H1 (cell line): ENCODE measurements around the gene SLC25A38. TPM values are rescaled to one million over a fixed set of nuclear protein-coding genes. Genes with fewer than 3 reads are reported as not detected.

ENCODE experiments used
- CTCF ChIA-PET: fragments of 300-600 bp; sonication (Branson Sonifier 250); formaldehyde crosslinking; loops from one replicate; lab custom pipeline; 2021; ENCODE audit not compliant: partially characterized antibody; lab: Charles Lee
- POLR2A ChIA-PET: fragments of 300-600 bp; sonication (Branson Sonifier 250); formaldehyde crosslinking; loops from one replicate; lab custom pipeline; 2021; ENCODE audit warnings: inconsistent platforms; ENCODE audit not compliant: partially characterized antibody; lab: Charles Lee
- DNase-seq, 2 experiments: peaks; one replicate each; pipeline versions ENCODE4 v3.0.0 to v3.0.0-alpha.2; 2010 to 2022; ENCODE audit warnings: low spot score in 2 of 2, low read depth in 1 of 2, mixed read lengths in 1 of 2
- FAIRE-seq: peaks from 2 replicates; lab custom pipeline; 2011; peaks lifted over from hg19 to GRCh38; lab: Jason Lieb, UNC
- H2AFZ ChIP-seq: 2 replicates; pipeline ENCODE4 v1.8.1; 2012; ENCODE audit warnings: low read length, inconsistent platforms
- H2AK5ac ChIP-seq: 2 replicates; pipeline ENCODE4 v1.6.1; 2013; ENCODE audit warnings: low read depth, low read length
- H2BK120ac ChIP-seq: replicated peaks from 2 replicates; pipeline ENCODE3; 2013; ENCODE audit warnings: low read depth, low read length, inconsistent platforms
- H2BK12ac ChIP-seq: 2 replicates; pipeline ENCODE4 v1.6.1; 2013; ENCODE audit warnings: low read depth, low read length
- H2BK15ac ChIP-seq: 2 replicates; pipeline ENCODE4 v1.6.1; 2013; ENCODE audit warnings: low read length
- H2BK20ac ChIP-seq: 2 replicates; pipeline ENCODE4 v1.6.1; 2013; ENCODE audit warnings: low read length
- H2BK5ac ChIP-seq: 2 replicates; pipeline ENCODE4 v1.6.1; 2013; ENCODE audit warnings: low read depth, low read length
- H3K14ac ChIP-seq: 2 replicates; pipeline ENCODE4 v1.6.1; 2013; ENCODE audit warnings: inconsistent platforms; ENCODE audit not compliant: insufficient read length
- H3K18ac ChIP-seq: 2 replicates; pipeline ENCODE4 v1.6.1; 2013; ENCODE audit warnings: low read length; ENCODE audit errors: extremely low read depth
- H3K23ac ChIP-seq: 2 replicates; pipeline ENCODE4 v1.6.1; 2013; ENCODE audit warnings: inconsistent platforms; ENCODE audit not compliant: insufficient read length
- H3K23me2 ChIP-seq: 2 replicates; pipeline ENCODE4 v1.6.1; 2013; ENCODE audit warnings: low read depth, low read length
- H3K27ac ChIP-seq: 2 replicates; pipeline ENCODE4 v1.6.1; 2011; ENCODE audit warnings: low read depth, low read length, inconsistent platforms
- H3K27me3 ChIP-seq, 4 experiments: replicated peaks in 1 of 4; 1 replicate in 1 of 4; 2 replicates in 3 of 4; pipeline versions ENCODE4 v1.6.1 to v1.8.1; 2011 to 2013; ENCODE audit warnings: low read length in 3 of 4, mild to moderate bottlenecking in 3 of 4, inconsistent platforms in 2 of 4, mixed read lengths in 2 of 4, moderate library complexity in 1 of 4; ENCODE audit not compliant: control insufficient read depth in 3 of 4, insufficient read depth in 3 of 4; ENCODE audit errors: extremely low read depth in 1 of 4
- H3K36me3 ChIP-seq, 4 experiments: 2 replicates each; pipeline versions ENCODE4 v1.6.1 to v1.8.1; 2011 to 2013; ENCODE audit warnings: mild to moderate bottlenecking in 4 of 4, low read length in 3 of 4, moderate library complexity in 2 of 4, control low read depth in 1 of 4, inconsistent platforms in 1 of 4; ENCODE audit not compliant: insufficient read depth in 4 of 4, control insufficient read depth in 2 of 4
- H3K4ac ChIP-seq: replicated peaks from 2 replicates; pipeline ENCODE3; 2013; ENCODE audit warnings: low read length, low read depth, mixed read lengths, inconsistent platforms; ENCODE audit not compliant: insufficient read length
- H3K4me1 ChIP-seq, 4 experiments: replicated peaks in 1 of 4; 1 replicate in 1 of 4; 2 replicates in 3 of 4; pipeline versions ENCODE4 v1.6.1 to v1.8.1; 2011 to 2013; ENCODE audit warnings: low read length in 3 of 4, inconsistent platforms in 2 of 4, mixed read lengths in 1 of 4; ENCODE audit not compliant: insufficient read depth in 4 of 4, control insufficient read depth in 3 of 4
- H3K4me2 ChIP-seq, 2 experiments: 2 replicates each; pipeline versions ENCODE4 v1.6.1 to v1.8.1; 2011 to 2013; ENCODE audit warnings: low read depth in 2 of 2, low read length in 2 of 2, control low read depth in 1 of 2, inconsistent platforms in 1 of 2, mild to moderate bottlenecking in 1 of 2; ENCODE audit not compliant: insufficient read depth in 1 of 2
- H3K4me3 ChIP-seq, 4 experiments: fragments of 200-600, 300-600 bp in 1 of 4; sonication (generic), shearing (Covaris generic), sonication (Bioruptor Twin) in 1 of 4; 2 replicates each; pipeline versions ENCODE4 v1.5.1 to v1.8.1; 2011 to 2016; ENCODE audit warnings: low read length in 4 of 4, low read depth in 3 of 4, control low read depth in 2 of 4, inconsistent platforms in 2 of 4, mild to moderate bottlenecking in 2 of 4, mixed read lengths in 1 of 4, moderate library complexity in 1 of 4; ENCODE audit not compliant: insufficient read depth in 2 of 4; ENCODE audit errors: extremely low read depth in 1 of 4
- H3K56ac ChIP-seq: replicated peaks from 2 replicates; pipeline ENCODE3; 2013; ENCODE audit warnings: low read depth, mild to moderate bottlenecking, mixed read lengths, low read length, inconsistent platforms; ENCODE audit not compliant: insufficient read length
- H3K79me1 ChIP-seq: 2 replicates; pipeline ENCODE4 v1.6.1; 2013; ENCODE audit warnings: low read depth, low read length, control low read depth
- H3K79me2 ChIP-seq, 2 experiments: 2 replicates each; pipeline versions ENCODE4 v1.6.1 to v1.8.1; 2012 to 2013; ENCODE audit warnings: low read length in 2 of 2, mild to moderate bottlenecking in 2 of 2, inconsistent platforms in 1 of 2; ENCODE audit not compliant: insufficient read depth in 2 of 2, control insufficient read depth in 1 of 2
- H3K9ac ChIP-seq, 4 experiments: replicated peaks in 1 of 4; 1 replicate in 1 of 4; 2 replicates in 3 of 4; pipeline versions ENCODE4 v1.6.1 to v1.8.1; 2011 to 2013; ENCODE audit warnings: low read depth in 3 of 4, low read length in 3 of 4, control low read depth in 2 of 4, mild to moderate bottlenecking in 2 of 4, moderate library complexity in 2 of 4, inconsistent platforms in 1 of 4; ENCODE audit errors: extremely low read depth in 1 of 4
- H3K9me3 ChIP-seq, 2 experiments: 2 replicates each; pipeline versions ENCODE4 v1.6.1 to v1.8.1; 2012 to 2013; ENCODE audit warnings: mild to moderate bottlenecking in 2 of 2, moderate library complexity in 2 of 2, control low read depth in 1 of 2, inconsistent platforms in 1 of 2, low read depth in 1 of 2, low read length in 1 of 2, mixed read lengths in 1 of 2; ENCODE audit not compliant: insufficient read depth in 2 of 2
- H4K20me1 ChIP-seq, 2 experiments: replicated peaks in 1 of 2; 2 replicates each; pipeline versions ENCODE3 to v1.8.1; 2011 to 2013; ENCODE audit warnings: inconsistent platforms in 2 of 2, low read length in 2 of 2, mild to moderate bottlenecking in 1 of 2; ENCODE audit not compliant: insufficient read depth in 2 of 2, control insufficient read depth in 1 of 2
- H4K5ac ChIP-seq: 2 replicates; pipeline ENCODE4 v1.6.1; 2013; ENCODE audit warnings: low read length, low read depth, mixed read lengths, inconsistent platforms; ENCODE audit not compliant: insufficient read length
- H4K8ac ChIP-seq: 2 replicates; pipeline ENCODE4 v1.8.0; 2013; ENCODE audit warnings: mild to moderate bottlenecking, moderate library complexity, low read length, inconsistent platforms; ENCODE audit not compliant: insufficient read depth; ENCODE audit errors: extremely low read depth
- H4K91ac ChIP-seq: replicated peaks from 2 replicates; pipeline ENCODE3; 2013; ENCODE audit warnings: low read length, mixed read lengths, inconsistent platforms; ENCODE audit not compliant: insufficient read length
- BCL11A ChIP-seq, 2 experiments: IDR thresholded peaks; one replicate each; pipeline ENCODE4 v1.6.1; 2011; ENCODE audit warnings: low read depth in 2 of 2, low read length in 2 of 2, mild to moderate bottlenecking in 2 of 2
- CEBPB ChIP-seq: IDR thresholded peaks from 2 replicates; pipeline ENCODE4 v1.6.1; 2012; ENCODE audit warnings: low read depth, low read length
- KDM4A ChIP-seq: IDR thresholded peaks from one replicate; pipeline ENCODE4 v1.7.1; 2012; ENCODE audit warnings: low read depth, mild to moderate bottlenecking, moderate library complexity, low read length, inconsistent platforms; ENCODE audit not compliant: severe bottlenecking
- KDM5A ChIP-seq: fragments of 200-600 bp; IDR thresholded peaks from 2 replicates; pipeline ENCODE4 v1.7.1; 2012; ENCODE audit warnings: mild to moderate bottlenecking, low read length, inconsistent platforms, mixed read lengths
- MAFK ChIP-seq: IDR thresholded peaks from 2 replicates; pipeline ENCODE4 v1.6.1; 2012; ENCODE audit warnings: low read depth, mild to moderate bottlenecking, improper control_type of control experiment, low read length
- MAX ChIP-seq: IDR thresholded peaks from 2 replicates; pipeline ENCODE4 v1.6.1; 2012; ENCODE audit warnings: inconsistent platforms
- PHF8 ChIP-seq: fragments of 200-600 bp; sonication (generic); conservative IDR thresholded peaks from 2 replicates; pipeline ENCODE4 v1.7.1; 2012; ENCODE audit warnings: low read depth, mild to moderate bottlenecking, inconsistent platforms, low read length, moderate library complexity
- POLR2A ChIP-seq, 2 experiments: IDR thresholded peaks; 1 replicate in 1 of 2; 2 replicates in 1 of 2; pipeline ENCODE4 v1.6.1; 2011; ENCODE audit warnings: low read depth in 2 of 2, low read length in 2 of 2, mild to moderate bottlenecking in 2 of 2; ENCODE audit errors: control extremely low read depth in 1 of 2
- RNF2 ChIP-seq: fragments of 200-900, 300-1000 bp; sonication (generic); IDR thresholded peaks from 2 replicates; pipeline ENCODE4 v1.7.1; 2016; ENCODE audit warnings: borderline replicate concordance, low read depth, mild to moderate bottlenecking, antibody characterized with exemption, low read length; ENCODE audit not compliant: poor library complexity, severe bottlenecking; ENCODE audit errors: missing control alignments
- SP4 ChIP-seq: IDR thresholded peaks from 2 replicates; pipeline ENCODE4 v1.6.1; 2012; ENCODE audit warnings: low read length, inconsistent platforms
- SRF ChIP-seq: IDR thresholded peaks from 2 replicates; pipeline ENCODE4 v1.6.1; 2011; ENCODE audit warnings: mild to moderate bottlenecking, low read depth, low read length, moderate library complexity
- TAF1 ChIP-seq: IDR thresholded peaks from 2 replicates; pipeline ENCODE4 v1.6.1; 2011; ENCODE audit warnings: mild to moderate bottlenecking, low read depth, low read length
- TBP ChIP-seq: IDR thresholded peaks from 2 replicates; pipeline ENCODE4 v1.6.1; 2011; ENCODE audit warnings: low read depth, low read length, improper control_type of control experiment
- TCF12 ChIP-seq: IDR thresholded peaks from 2 replicates; pipeline ENCODE4 v1.6.1; 2011; ENCODE audit warnings: low read depth, mild to moderate bottlenecking, low read length
- WGBS, 2 experiments: shearing (Covaris generic) in 1 of 2; methylation state at CpG; one replicate each; pipeline versions ENCODE4 v1.1.6 to v1.1.7; 2013 to 2015; ENCODE audit warnings: low lambda C conversion rate in 2 of 2, mixed read lengths in 2 of 2, inconsistent platforms in 1 of 2, low coverage in 1 of 2, missing lambda C conversion rate in 1 of 2; ENCODE audit not compliant: insufficient replicate concordance in 2 of 2, insufficient coverage in 1 of 2, insufficient read length in 1 of 2; ENCODE audit errors: extremely low coverage in 1 of 2, missing lambda C conversion rate in 1 of 2; 5-methylcytosine and 5-hydroxymethylcytosine counted together
- polyA plus RNA-seq, 7 experiments: library from polyadenylated mRNA; depleted of rRNA in 3 of 7; stranded (reverse) in 5 of 7; unstranded in 2 of 7; fragments of >200 nt in 5 of 7; fragments of 200-250 nt in 2 of 7; gene quantifications; 1 replicate in 5 of 7; 2 replicates in 1 of 7; 4 replicates in 1 of 7; pipeline versions ENCODE4 v1.2.1 to v1.2.3, GENCODE V29; 2011 to 2013; ENCODE audit warnings: missing spikeins in 2 of 7, mixed read lengths in 2 of 7
- total RNA-seq: library from RNA; stranded (reverse); fragmentation: NEBNext Ultra II Directional; extraction: Animal tissue kit (Norgen Biotek cat#: 25700); gene quantifications from 2 replicates; pipeline ENCODE4 v1.2.1, GENCODE V29; 2021
- TF ChIP-seq, protein P1 (sequence below): IDR thresholded peaks from 2 replicates; pipeline ENCODE4 v1.6.1; 2012; ENCODE audit warnings: inconsistent platforms

Gene SLC25A38
- total and polyA plus RNA-seq, 2 of the 8 experiments (the other 6 are each of a cell fraction or from before 2014, with no cell fraction given) = 41.2 to 45.8 TPM

DNA sequence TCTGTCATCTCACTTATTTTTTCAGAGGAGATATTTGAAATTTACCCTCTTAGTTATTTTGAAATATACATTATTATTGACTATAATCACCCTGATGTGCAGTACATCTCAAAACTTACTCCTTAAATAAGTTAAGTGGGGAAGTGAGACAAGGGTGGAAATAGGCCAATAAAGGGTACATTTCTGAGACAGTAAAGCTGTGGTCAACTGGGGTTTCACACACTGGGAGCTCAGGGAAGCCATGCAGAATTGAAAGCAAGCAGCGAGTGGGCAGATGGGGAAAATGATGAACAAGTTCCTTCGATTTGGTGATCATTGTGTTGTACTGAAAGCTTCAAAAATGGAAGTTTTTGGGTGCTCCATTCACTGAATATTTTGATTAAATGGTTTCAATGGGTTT is 62.8 kb downstream of the SLC25A38 start:
- no peak overlapping the region for H2BK15ac ChIP-seq
- WGBS, 2 experiments = 88% methylated on average over 2 of the region's 2 CpGs; no CpG with 5 or more reads in 1 of the 2 experiments
- TF ChIP-seq SRF (no peak), TAF1 (no peak), BCL11A (IDR thresholded peaks at IDR 0.05; ENCODE audit: low read depth in 2 of 2, low read length in 2 of 2) (no peak), PHF8 (no peak), MAX (no peak), TBP (no peak), MAFK (no peak), RNF2 (no peak), KDM5A (no peak), KDM4A (no peak), CEBPB (no peak), TCF12 (no peak), POLR2A (IDR thresholded peaks at IDR 0.05; ENCODE audit: control extremely low read depth in 1 of 2, low read depth in 2 of 2, low read length in 2 of 2) (no peak), SP4 (no peak)
- TF ChIP-seq, protein P1, sequence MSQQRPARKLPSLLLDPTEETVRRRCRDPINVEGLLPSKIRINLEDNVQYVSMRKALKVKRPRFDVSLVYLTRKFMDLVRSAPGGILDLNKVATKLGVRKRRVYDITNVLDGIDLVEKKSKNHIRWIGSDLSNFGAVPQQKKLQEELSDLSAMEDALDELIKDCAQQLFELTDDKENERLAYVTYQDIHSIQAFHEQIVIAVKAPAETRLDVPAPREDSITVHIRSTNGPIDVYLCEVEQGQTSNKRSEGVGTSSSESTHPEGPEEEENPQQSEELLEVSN = no peak

More for the DNA sequence above, 62.8 kb downstream of the SLC25A38 start:
- H4K8ac ChIP-seq = no peak overlapping the region
- H2BK12ac ChIP-seq = no peak overlapping the region
- no peak overlapping the region for H2AK5ac ChIP-seq
- no peak overlapping the region for H2BK20ac ChIP-seq
- H3K14ac ChIP-seq = no peak overlapping the region
- no peaks in the 10 kb centered on the region for H4K20me1 ChIP-seq
- H2AFZ ChIP-seq = no peak overlapping the region
- H4K91ac ChIP-seq = no peak overlapping the region
- no peaks in the 10 kb centered on the region for H3K9me3 ChIP-seq
- H3K27me3 ChIP-seq = no peaks in the 10 kb centered on the region
- H3K23me2 ChIP-seq = no peaks in the 10 kb centered on the region
- no peak overlapping the region for H3K18ac ChIP-seq
- no peak overlapping the region for H2BK120ac ChIP-seq
- H3K79me2 ChIP-seq = no peaks in the 10 kb centered on the region
- H3K4me3 ChIP-seq = no peak overlapping the region
- no peak overlapping the region for H4K5ac ChIP-seq
- H3K4me1 ChIP-seq = no peaks in the 10 kb centered on the region
- H3K23ac ChIP-seq = no peak overlapping the region
- DNase-seq (no peak), FAIRE-seq (no peak)
- no peak overlapping the region for H3K56ac ChIP-seq
- no peak overlapping the region for H3K4ac ChIP-seq
- POLR2A ChIA-PET = interaction anchor here (0.7 to 2.7 kb wide), 3 partner anchors 31 to 224 kb away, joined by 3 to 10 read pairs (median 3); no protein-coding TSS in a partner anchor
- no peak overlapping the region for H3K9ac ChIP-seq
- no peak overlapping the region for H2BK5ac ChIP-seq
- H3K79me1 ChIP-seq = no peaks in the 10 kb centered on the region
- no peak overlapping the region for H3K4me2 ChIP-seq
- H3K27ac ChIP-seq = no peak overlapping the region
- CTCF ChIA-PET = interaction anchor here (0.6 to 9.9 kb wide), 16 partner anchors 13 to 467 kb away, joined by 3 to 122 read pairs (median 8); partner anchors contain the start of gene MOBP
- H3K36me3 ChIP-seq = no peaks in the 10 kb centered on the region
